Measurements from ENCODE around the gene FERMT3. TPM values are rescaled to one million over a fixed set of nuclear protein-coding genes. Genes with fewer than 3 reads are reported as not detected.

Gene FERMT3
- polyA plus RNA-seq, 1 experiment = 1.9 TPM

GRCh38 chr11:64251016-64251752 lies 44.7 kb downstream of the FERMT3 start, which contains the start of gene PLCB3:
Gene PLCB3 (plus strand): TSS chr11:64251530. CDS start chr11:64251650, 120 bp downstream.
- no peaks in the 10 kb centered on the region for H3K27me3 ChIP-seq (ENCODE audit: control insufficient read depth, insufficient read depth, low read length)
- H3K4me3 ChIP-seq (ENCODE audit: low read depth, low read length) = peak within 1 kb of the TSS; percentile 79
- POLR2A ChIA-PET = no interaction called here
- peaks cover 10% of the 10 kb centered on the region for H3K36me3 ChIP-seq (ENCODE audit: control insufficient read depth, insufficient read depth, low read length)
- no peak for DNase-seq (ENCODE audit: low read depth)
- CTCF ChIA-PET = interaction anchor here (0.6 to 8.2 kb wide), 27 partner anchors 8 to 106 kb away, joined by 3 to 92 read pairs (median 5); partner anchors contain the start of genes CATSPERZ, DNAJC4, ESRRA and FERMT3
- TF ChIP-seq CTCF (IDR thresholded peaks at IDR 0.05; ENCODE audit: insufficient read depth, low read depth, low read length) = peak; percentile 68

DNA sequence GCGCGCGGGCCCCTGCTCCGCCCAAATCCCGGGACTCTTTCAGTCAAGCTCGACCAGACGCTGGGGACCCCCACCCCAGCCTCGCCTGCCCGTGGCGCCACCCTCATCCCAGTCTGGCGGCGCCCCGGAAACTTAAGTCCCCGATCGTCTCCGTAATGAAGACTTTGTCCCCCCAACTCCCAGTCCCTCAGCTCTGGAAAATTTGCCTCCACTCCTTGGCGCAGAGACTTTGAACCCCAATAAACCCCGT lies 45.2 kb downstream of the FERMT3 start:
- ChIA-PET POLR2A (no interaction called here), CTCF (interaction anchor here (0.6 to 8.2 kb wide), 22 partner anchors 9 to 102 kb away, joined by 3 to 92 read pairs (median 6); partner anchors contain the start of genes CATSPERZ, DNAJC4, ESRRA and FERMT3)
- no peak for DNase-seq (ENCODE audit: low read depth)
- Histone ChIP-seq H3K4me3 (ENCODE audit: low read depth, low read length) (peak overlapping the region; percentile 79), H3K27me3 (ENCODE audit: control insufficient read depth, insufficient read depth, low read length) (no peaks in the 10 kb centered on the region), H3K36me3 (ENCODE audit: control insufficient read depth, insufficient read depth, low read length) (peaks cover 15% of the 10 kb centered on the region)
- TF ChIP-seq CTCF (IDR thresholded peaks at IDR 0.05; ENCODE audit: insufficient read depth, low read depth, low read length) = no peak

GRCh38 chr11:64252003-64252872 lies 45.7 kb downstream of the FERMT3 start:
- Histone ChIP-seq H3K27me3 (ENCODE audit: control insufficient read depth, insufficient read depth, low read length) (no peaks in the 10 kb centered on the region), H3K36me3 (ENCODE audit: control insufficient read depth, insufficient read depth, low read length) (peaks cover 16% of the 10 kb centered on the region), H3K4me3 (ENCODE audit: low read depth, low read length) (peak overlapping the region; percentile 79)
- ChIA-PET POLR2A (interaction anchor here (0.5 to 0.7 kb wide), 3 partner anchors 79 to 1592 kb away, joined by 3 to 14 read pairs (median 6); no protein-coding TSS in a partner anchor), CTCF (interaction anchor here (0.6 to 8.2 kb wide), 20 partner anchors 9 to 109 kb away, joined by 3 to 92 read pairs (median 6); partner anchors contain the start of genes CATSPERZ, DNAJC4, ESRRA and FERMT3)
- DNase-seq (ENCODE audit: low read depth) = no peak
- peak; percentile 56 for TF ChIP-seq CTCF (IDR thresholded peaks at IDR 0.05; ENCODE audit: insufficient read depth, low read depth, low read length)

GRCh38 chr11:64253043-64253442 lies 46.5 kb downstream of the FERMT3 start:
- H3K4me3 ChIP-seq (ENCODE audit: low read depth, low read length) = peak overlapping the region; percentile 79

More at GRCh38 chr11:64253043-64253442, 46.5 kb downstream of the FERMT3 start:
- TF ChIP-seq CTCF (IDR thresholded peaks at IDR 0.05; ENCODE audit: insufficient read depth, low read depth, low read length) = no peak
- ChIA-PET POLR2A (no interaction called here), CTCF (interaction anchor here (1.2 to 3.6 kb wide), 5 partner anchors 10 to 47 kb away, joined by 3 to 56 read pairs (median 18); partner anchors contain the start of gene FERMT3)
- peaks cover 18% of the 10 kb centered on the region for H3K36me3 ChIP-seq (ENCODE audit: control insufficient read depth, insufficient read depth, low read length)
- no peak for DNase-seq (ENCODE audit: low read depth)
- H3K27me3 ChIP-seq (ENCODE audit: control insufficient read depth, insufficient read depth, low read length) = no peaks in the 10 kb centered on the region
